Myocyte (in vitro differentiated cells): ENCODE measurements around the gene GRK2. TPM values are rescaled to one million over a fixed set of nuclear protein-coding genes. Genes with fewer than 3 reads are reported as not detected.

ENCODE experiments used
- total RNA-seq: library from RNA; depleted of rRNA; stranded (reverse); fragments of >200 nt; gene quantifications from 2 replicates; pipeline ENCODE4 v1.2.3, GENCODE V29; 2014

GRK2 gene
- total RNA-seq, 1 donor from 2014 or later: 101 TPM

Other genes with a start within 250 kb of the GRK2 start
- not detected in 2 replicates for gene SYT12, start 243.3 kb upstream of the GRK2 start, total RNA-seq
- gene RHOD, start 209.6 kb upstream of the GRK2 start, total RNA-seq: 0.32 and 0.88 TPM in 2 replicates
- gene KDM2A, start 147.2 kb upstream of the GRK2 start, total RNA-seq: 28.4 and 34.6 TPM in 2 replicates
- gene ANKRD13D, start 22.8 kb downstream of the GRK2 start, total RNA-seq: 18.6 and 24.5 TPM in 2 replicates
- gene SSH3, start 37.1 kb downstream of the GRK2 start, total RNA-seq: 17.7 and 18.3 TPM in 2 replicates
- 105 and 115 TPM in 2 replicates for gene POLD4, start 87.1 kb downstream of the GRK2 start, total RNA-seq
- 3.3 and 6.8 TPM in 2 replicates for gene CLCF1, start 107.1 kb downstream of the GRK2 start, total RNA-seq
- gene RAD9A, start 125.5 kb downstream of the GRK2 start, total RNA-seq: 5.5 and 8.1 TPM in 2 replicates
- 229 and 241 TPM in 2 replicates for gene PPP1CA, start 135.4 kb downstream of the GRK2 start, total RNA-seq
- gene TBC1D10C, start 137.6 kb downstream of the GRK2 start, total RNA-seq: not detected in 2 replicates
- gene CARNS1, start 149.2 kb downstream of the GRK2 start, total RNA-seq: 49.7 and 83.0 TPM in 2 replicates
- gene RPS6KB2, start 162.0 kb downstream of the GRK2 start, total RNA-seq: 53.3 and 77.4 TPM in 2 replicates
- 0.88 and 0.94 TPM in 2 replicates for gene PTPRCAP, start 171.2 kb downstream of the GRK2 start, total RNA-seq
- 64.5 and 66.9 TPM in 2 replicates for gene CORO1B, start 177.0 kb downstream of the GRK2 start, total RNA-seq
- not detected in 2 replicates for gene GPR152, start 186.3 kb downstream of the GRK2 start, total RNA-seq
- gene CABP4, start 188.9 kb downstream of the GRK2 start, total RNA-seq: 1.7 and 4.9 TPM in 2 replicates
- 62.2 and 144 TPM in 2 replicates for gene TMEM134, start 202.8 kb downstream of the GRK2 start, total RNA-seq
- gene AIP, start 216.6 kb downstream of the GRK2 start, total RNA-seq: 47.9 and 56.4 TPM in 2 replicates
- gene PITPNM1, start 238.9 kb downstream of the GRK2 start, total RNA-seq: 24.8 and 34.6 TPM in 2 replicates
- gene CDK2AP2, start 241.7 kb downstream of the GRK2 start, total RNA-seq: 31.2 and 48.4 TPM in 2 replicates